T47D (cell line): ENCODE results near the gene POLE.

Experiments used
- DNase-seq, 2 experiments: peaks; one replicate each; pipeline versions ENCODE4 v3.0.0 to v3.0.0-alpha.2; 2011 to 2012; ENCODE audit warnings: low read depth in 1 of 2, low spot score in 1 of 2
- JUND ChIP-seq: IDR thresholded peaks from 2 replicates; pipeline ENCODE4 v1.6.1; 2012; ENCODE audit warnings: low read depth
- in situ Hi-C: cut with HindIII; loops from 2 replicates; pipeline ENCODE4 v1.10.0; 2016; ENCODE audit warnings: low sequenced_read_pairs, low pct_unique_long_range_greater_than_20kb

Gene POLE

GRCh38 chr12:132635076-132635955 is 51.8 kb downstream of the POLE start:
- no peak for DNase-seq
- in situ Hi-C loops: no loop called here
- TF ChIP-seq JUND: no peak

- DNase-seq: no peak
- TF ChIP-seq JUND: no peak
- in situ Hi-C loops: no loop called here
Measured at GRCh38 chr12:132634411-132634990, 52.6 kb downstream of the POLE start.

DNA sequence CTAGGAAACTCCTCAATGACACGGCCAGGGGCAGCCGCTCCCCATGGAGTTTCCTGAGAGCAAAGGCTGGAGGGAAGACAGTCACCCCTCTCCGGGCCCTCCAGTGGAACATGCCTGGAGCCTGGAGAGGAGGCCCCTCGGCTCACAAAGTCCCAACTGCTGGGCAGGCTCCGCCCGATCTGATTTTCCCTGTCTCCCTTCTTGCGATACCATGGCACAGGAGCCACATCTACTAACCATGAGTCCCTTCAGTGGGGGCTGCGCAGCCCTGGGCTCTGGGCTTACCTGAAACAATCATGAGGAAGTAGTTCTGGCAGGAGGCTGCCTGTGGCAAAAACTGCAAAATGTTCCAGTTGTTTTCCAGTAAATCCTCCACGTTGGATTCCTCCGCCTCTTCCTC is 53.2 kb downstream of the POLE start:
- no peak for DNase-seq
- in situ Hi-C loops: no loop called here
- TF ChIP-seq JUND: no peak

DNA sequence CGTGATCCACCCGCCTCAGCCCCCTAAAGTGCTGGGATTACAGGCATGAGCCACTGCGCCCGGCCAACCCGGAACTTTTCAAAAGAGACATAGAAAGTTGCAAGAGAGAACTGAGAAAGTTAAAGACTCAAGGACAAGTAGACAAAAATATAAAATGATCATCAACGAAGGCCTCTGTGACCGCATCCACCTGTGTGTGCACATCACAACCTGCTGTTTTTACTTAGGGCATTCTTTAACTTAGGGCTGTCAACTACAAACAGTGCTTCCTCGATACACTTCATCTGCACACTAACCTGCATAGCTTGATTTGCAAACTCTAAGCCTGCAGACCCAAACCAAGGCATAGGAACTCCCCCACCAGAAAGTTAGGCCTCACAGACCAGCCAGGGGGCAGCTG is 53.7 kb downstream of the POLE start:
- TF ChIP-seq JUND: no peak
- in situ Hi-C loops: no loop called here
- no peak for DNase-seq

GRCh38 chr12:132632521-132633228 is 54.5 kb downstream of the POLE start:
- in situ Hi-C loops: no loop called here
- TF ChIP-seq JUND: no peak
- no peak for DNase-seq

- TF ChIP-seq JUND: no peak
- in situ Hi-C loops: no loop called here
- no peak for DNase-seq
Measured at GRCh38 chr12:132631666-132632065, 55.5 kb downstream of the POLE start.

- in situ Hi-C loops: no loop called here
- no peak for DNase-seq
- no peak for TF ChIP-seq JUND
Measured at GRCh38 chr12:132630672-132631071, 56.5 kb downstream of the POLE start.

- no peak for TF ChIP-seq JUND
- in situ Hi-C loops: no loop called here
Measured at GRCh38 chr12:132629330-132629729, 57.8 kb downstream of the POLE start.

DNA sequence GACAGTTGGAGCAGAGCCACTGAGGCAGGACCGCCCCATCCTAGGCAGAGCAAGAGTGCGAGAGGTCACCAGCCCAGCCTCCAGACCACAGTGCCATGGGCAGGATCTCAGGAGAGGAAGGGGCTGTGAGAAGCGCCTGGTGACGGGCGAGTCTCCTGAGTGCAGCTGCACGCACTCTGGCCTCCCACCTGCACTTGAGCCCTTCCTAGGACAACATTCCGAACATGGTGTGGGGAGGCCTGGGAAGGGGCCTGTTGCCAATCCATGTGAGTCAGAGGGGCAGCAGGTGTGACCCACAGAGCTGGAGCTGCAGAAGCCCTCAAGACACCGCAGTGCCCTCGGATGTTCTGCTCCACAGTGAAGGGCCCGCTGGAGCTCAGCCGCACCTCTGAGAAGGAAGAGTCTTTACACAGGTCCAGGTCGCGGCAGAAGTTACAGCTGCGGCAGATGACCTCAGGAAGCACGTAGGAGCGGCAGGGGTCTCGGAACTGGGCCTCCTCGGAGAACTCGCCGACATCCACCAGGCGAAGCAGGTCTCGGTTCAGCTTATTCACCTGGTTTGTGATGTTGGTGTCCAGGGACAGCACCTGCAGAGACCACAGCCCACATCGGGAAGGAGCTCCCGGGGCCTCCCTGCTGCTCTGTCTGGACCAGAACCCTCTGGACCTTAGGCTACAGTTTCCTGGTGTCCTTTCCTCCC is 61.3 kb downstream of the POLE start:
- no peak for DNase-seq
- in situ Hi-C loops: no loop called here
- TF ChIP-seq JUND: no peak

More at GRCh38 chr12:132629330-132629729, 57.8 kb downstream of the POLE start:
- no peak for DNase-seq

- in situ Hi-C loops: no loop called here
- no peak for DNase-seq
- no peak for TF ChIP-seq JUND
Measured at GRCh38 chr12:132624910-132625630, 62.1 kb downstream of the POLE start.

DNA sequence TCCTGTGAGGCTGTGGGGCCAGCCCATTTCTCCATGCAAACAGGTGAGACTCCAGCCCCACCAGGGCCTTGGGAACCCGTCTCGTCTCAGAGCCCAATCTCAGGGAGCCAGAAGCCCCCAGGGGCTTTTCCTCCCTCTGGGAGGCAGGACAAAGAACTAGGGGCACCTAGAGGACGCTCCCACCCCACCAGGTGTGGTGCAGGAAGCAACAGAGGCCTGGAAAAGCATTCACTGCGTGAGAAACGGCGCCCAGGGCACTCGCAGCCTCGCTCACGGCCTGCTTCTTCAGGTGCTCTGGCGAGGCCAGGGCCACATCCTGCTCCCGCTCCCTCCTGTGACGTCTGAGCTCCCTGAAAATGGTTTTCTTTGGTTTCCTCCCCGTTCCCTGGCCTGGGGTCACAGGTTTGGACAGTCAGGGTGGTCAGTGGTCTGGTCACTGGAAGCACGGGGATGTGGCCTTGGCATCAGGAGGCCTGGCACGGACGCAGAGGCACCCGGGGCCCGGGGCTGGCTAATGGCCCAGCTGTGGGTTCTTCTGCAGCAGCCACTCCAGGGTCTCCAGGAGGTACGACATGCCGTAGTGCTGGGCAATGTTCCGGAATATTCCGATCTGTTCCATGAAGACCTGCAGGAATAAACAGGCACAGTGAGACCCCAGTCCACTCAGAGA is 62.8 kb downstream of the POLE start:
- in situ Hi-C loops: no loop called here
- no peak for DNase-seq
- TF ChIP-seq JUND: no peak
